ENCODE data around the gene RFPL2. TPM values are rescaled to one million over a fixed set of nuclear protein-coding genes. Genes with fewer than 3 reads are reported as not detected.
A peak's percentile ranks its signal among the peaks of the same experiment; 100 is the strongest.

The RFPL2 gene
- polyA plus RNA-seq (2013), result not detected in 2 replicates

DNA sequence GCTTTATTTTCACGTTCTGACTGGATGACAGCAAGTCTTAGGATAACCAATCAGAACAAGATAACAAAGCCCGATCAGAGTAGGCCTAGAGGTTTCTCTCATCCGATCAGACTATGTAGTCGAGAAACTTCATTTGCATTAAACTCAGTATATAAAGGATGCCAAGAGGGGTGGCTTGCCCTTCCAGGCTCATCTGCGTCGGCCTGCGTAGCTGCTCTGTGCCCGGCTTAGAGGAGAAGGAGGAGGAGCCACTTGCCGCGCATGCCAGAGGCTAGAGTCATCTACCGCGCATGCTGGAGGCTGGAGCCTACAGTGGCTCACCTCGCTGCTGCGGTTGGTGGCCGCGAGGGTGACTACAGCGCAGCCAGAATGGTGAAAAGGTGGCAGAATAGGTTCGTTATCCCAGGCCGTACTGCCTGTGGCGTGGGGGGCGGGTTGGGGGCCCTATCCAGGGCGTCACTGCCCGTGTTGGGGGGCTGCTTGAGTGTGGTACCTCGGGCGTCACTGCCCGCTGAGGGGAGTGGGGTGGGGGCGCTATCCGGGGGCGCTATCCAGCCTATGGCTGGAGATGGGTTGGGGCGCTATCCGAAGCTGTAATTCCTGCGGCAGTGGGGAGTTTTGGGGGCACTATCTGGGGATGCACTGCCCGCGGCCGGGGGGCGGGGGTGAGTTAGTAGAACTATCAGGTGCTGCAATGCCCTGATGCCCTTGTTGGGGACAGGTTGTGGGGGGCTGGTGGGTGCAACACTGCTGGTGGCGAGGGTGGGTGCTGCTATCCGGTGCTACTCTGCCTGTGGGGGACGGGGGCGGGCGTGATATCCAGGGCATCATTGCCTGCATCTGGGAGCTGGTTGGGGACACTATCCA lies at the start of gene RFPL2:
Gene RFPL2 (minus strand): TSS at position 218 of the 867 bp plus-strand sequence. CDS start 2,622 bp downstream, outside the sequence.
- no CpG with 5 or more reads among the region's 41 CpGs for WGBS (ENCODE audit: extremely low coverage, insufficient coverage, insufficient read length)
- no peak within 1 kb of the TSS for H2BK12ac ChIP-seq (ENCODE audit: low read length)

GRCh38 chr22:32249231-32249630 lies 44.4 kb upstream of the RFPL2 start:
- no peak for DNase-seq
- no peak overlapping the region for H4K8ac ChIP-seq (ENCODE audit: low read depth, low read length)
- H2AK5ac ChIP-seq (ENCODE audit: low read length), result no peak overlapping the region
- H2BK120ac ChIP-seq (ENCODE audit: insufficient read depth, low read length, poor library complexity), result no peak overlapping the region
- no peaks in the 10 kb centered on the region for H3K79me1 ChIP-seq (ENCODE audit: low read length)
- H3K14ac ChIP-seq (ENCODE audit: low read length), result no peak overlapping the region
- H3K27ac ChIP-seq (ENCODE audit: low read depth, low read length), result no peak overlapping the region
- H2BK5ac ChIP-seq (ENCODE audit: low read depth, low read length, poor library complexity), result no peak overlapping the region
- H3K27me3 ChIP-seq (ENCODE audit: insufficient read depth, low read length), result no peaks in the 10 kb centered on the region
- H3K4me1 ChIP-seq (ENCODE audit: control insufficient read depth in 1 of 2, insufficient read depth in 2 of 2, low read length in 2 of 2), result no peaks in the 10 kb centered on the region
- H3K9me3 ChIP-seq (ENCODE audit: insufficient read depth, low read depth, low read length), result peaks cover 2% of the 10 kb centered on the region
- no peaks in the 10 kb centered on the region for H3K36me3 ChIP-seq (ENCODE audit: control insufficient read depth in 1 of 2, insufficient read depth in 2 of 2, low read length in 2 of 2)
- no peak overlapping the region for H2AFZ ChIP-seq (ENCODE audit: insufficient read depth, low read length, poor library complexity)
- H3K23ac ChIP-seq (ENCODE audit: low read length), result no peak overlapping the region
- H3K4ac ChIP-seq (ENCODE audit: low read depth, low read length), result no peak overlapping the region
- H3K9ac ChIP-seq (ENCODE audit: low read length), result no peak overlapping the region
- no CpG with 5 or more reads among the region's 1 CpG for WGBS (ENCODE audit: extremely low coverage, insufficient coverage, insufficient read length)
- H2BK12ac ChIP-seq (ENCODE audit: low read length), result no peak overlapping the region
- H3K4me2 ChIP-seq (ENCODE audit: low read length), result no peak overlapping the region
- H3K79me2 ChIP-seq (ENCODE audit: control insufficient read depth, insufficient read depth, low read length, poor library complexity), result no peaks in the 10 kb centered on the region
- H3K18ac ChIP-seq (ENCODE audit: low read length), result no peak overlapping the region
- no peak overlapping the region for H3K4me3 ChIP-seq (ENCODE audit: low read depth, low read length)
- H4K12ac ChIP-seq (ENCODE audit: low read depth, low read length), result no peak overlapping the region
- no peak overlapping the region for H4K91ac ChIP-seq (ENCODE audit: low read depth, low read length)

More for the DNA sequence above, at the start of gene RFPL2:
- Histone ChIP-seq H2AK5ac (ENCODE audit: low read length) (no peak within 1 kb of the TSS), H4K8ac (ENCODE audit: low read depth, low read length) (no peak within 1 kb of the TSS), H4K91ac (ENCODE audit: low read depth, low read length) (no peak within 1 kb of the TSS), H3K79me1 (ENCODE audit: low read length) (no peaks in the 10 kb centered on the region), H2BK5ac (ENCODE audit: low read depth, low read length, poor library complexity) (no peak within 1 kb of the TSS), H3K4me1 (ENCODE audit: control insufficient read depth in 1 of 2, insufficient read depth in 2 of 2, low read length in 2 of 2) (peaks cover 5 to 10% of the 10 kb centered on the region in 2 experiments), H3K27me3 (ENCODE audit: insufficient read depth, low read length) (peaks cover 12% of the 10 kb centered on the region), H3K79me2 (ENCODE audit: control insufficient read depth, insufficient read depth, low read length, poor library complexity) (no peaks in the 10 kb centered on the region), H3K4me3 (ENCODE audit: low read depth, low read length) (peak within 1 kb of the TSS; percentile 42), H2AFZ (ENCODE audit: insufficient read depth, low read length, poor library complexity) (peak within 1 kb of the TSS; percentile 61), H3K18ac (ENCODE audit: low read length) (no peak within 1 kb of the TSS), H3K9me3 (ENCODE audit: insufficient read depth, low read depth, low read length) (peaks cover 1% of the 10 kb centered on the region), H3K4ac (ENCODE audit: low read depth, low read length) (no peak within 1 kb of the TSS), H3K23ac (ENCODE audit: low read length) (no peak within 1 kb of the TSS), H3K4me2 (ENCODE audit: low read length) (peak within 1 kb of the TSS; percentile 63), H3K36me3 (ENCODE audit: control insufficient read depth in 1 of 2, insufficient read depth in 2 of 2, low read length in 2 of 2) (no peaks in the 10 kb centered on the region), H3K27ac (ENCODE audit: low read depth, low read length) (no peak within 1 kb of the TSS), H3K9ac (ENCODE audit: low read length) (no peak within 1 kb of the TSS), H3K14ac (ENCODE audit: low read length) (no peak within 1 kb of the TSS), H4K12ac (ENCODE audit: low read depth, low read length) (no peak within 1 kb of the TSS), H2BK120ac (ENCODE audit: insufficient read depth, low read length, poor library complexity) (no peak within 1 kb of the TSS)
- DNase-seq, result peak; percentile 80 to 86

DNA sequence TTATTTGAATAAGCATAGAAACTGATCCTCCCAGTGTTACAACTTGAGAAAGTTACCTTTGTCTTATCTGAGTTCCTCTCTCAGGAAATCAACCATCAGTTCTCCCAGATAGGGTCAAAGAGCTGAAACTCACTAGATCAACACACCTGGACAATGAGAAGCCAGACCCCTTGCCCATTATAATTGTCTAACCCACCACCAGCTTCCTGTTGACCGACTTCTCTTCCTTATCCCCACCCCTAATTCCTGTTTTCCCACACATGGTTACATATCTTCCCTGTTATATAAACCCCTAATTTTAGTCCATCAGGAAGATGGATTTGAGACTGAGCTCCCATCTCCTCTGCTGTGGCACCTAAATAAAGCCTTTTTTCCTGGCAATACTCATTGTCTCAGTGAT lies 43.4 kb upstream of the RFPL2 start:
- no peak overlapping the region for H2AK5ac ChIP-seq (ENCODE audit: low read length)

GRCh38 chr22:32246166-32246565 lies 41.3 kb upstream of the RFPL2 start:
- Histone ChIP-seq H3K4me2 (ENCODE audit: low read length) (no peak overlapping the region), H2BK120ac (ENCODE audit: insufficient read depth, low read length, poor library complexity) (no peak overlapping the region), H3K4me1 (ENCODE audit: control insufficient read depth in 1 of 2, insufficient read depth in 2 of 2, low read length in 2 of 2) (no peaks in the 10 kb centered on the region), H3K27ac (ENCODE audit: low read depth, low read length) (no peak overlapping the region), H3K14ac (ENCODE audit: low read length) (no peak overlapping the region), H2BK5ac (ENCODE audit: low read depth, low read length, poor library complexity) (no peak overlapping the region), H3K79me1 (ENCODE audit: low read length) (no peaks in the 10 kb centered on the region), H3K18ac (ENCODE audit: low read length) (no peak overlapping the region), H4K12ac (ENCODE audit: low read depth, low read length) (no peak overlapping the region), H2BK12ac (ENCODE audit: low read length) (no peak overlapping the region), H3K79me2 (ENCODE audit: control insufficient read depth, insufficient read depth, low read length, poor library complexity) (no peaks in the 10 kb centered on the region), H3K23ac (ENCODE audit: low read length) (no peak overlapping the region), H3K36me3 (ENCODE audit: control insufficient read depth in 1 of 2, insufficient read depth in 2 of 2, low read length in 2 of 2) (no peaks in the 10 kb centered on the region), H4K91ac (ENCODE audit: low read depth, low read length) (no peak overlapping the region), H3K4ac (ENCODE audit: low read depth, low read length) (no peak overlapping the region), H3K27me3 (ENCODE audit: insufficient read depth, low read length) (no peaks in the 10 kb centered on the region), H3K4me3 (ENCODE audit: low read depth, low read length) (no peak overlapping the region), H3K9ac (ENCODE audit: low read length) (no peak overlapping the region), H4K8ac (ENCODE audit: low read depth, low read length) (no peak overlapping the region), H2AFZ (ENCODE audit: insufficient read depth, low read length, poor library complexity) (no peak overlapping the region), H2AK5ac (ENCODE audit: low read length) (no peak overlapping the region), H3K9me3 (ENCODE audit: insufficient read depth, low read depth, low read length) (no peaks in the 10 kb centered on the region)
- no CpG with 5 or more reads among the region's 5 CpGs for WGBS (ENCODE audit: extremely low coverage, insufficient coverage, insufficient read length)
- DNase-seq, result no peak

More for the DNA sequence above, 43.4 kb upstream of the RFPL2 start:
- Histone ChIP-seq H3K4ac (ENCODE audit: low read depth, low read length) (no peak overlapping the region), H3K4me3 (ENCODE audit: low read depth, low read length) (no peak overlapping the region), H3K27ac (ENCODE audit: low read depth, low read length) (no peak overlapping the region), H4K91ac (ENCODE audit: low read depth, low read length) (no peak overlapping the region), H2BK12ac (ENCODE audit: low read length) (no peak overlapping the region), H2AFZ (ENCODE audit: insufficient read depth, low read length, poor library complexity) (no peak overlapping the region), H4K8ac (ENCODE audit: low read depth, low read length) (no peak overlapping the region), H3K18ac (ENCODE audit: low read length) (no peak overlapping the region), H3K36me3 (ENCODE audit: control insufficient read depth in 1 of 2, insufficient read depth in 2 of 2, low read length in 2 of 2) (no peaks in the 10 kb centered on the region), H2BK120ac (ENCODE audit: insufficient read depth, low read length, poor library complexity) (no peak overlapping the region), H4K12ac (ENCODE audit: low read depth, low read length) (no peak overlapping the region), H3K79me1 (ENCODE audit: low read length) (no peaks in the 10 kb centered on the region), H3K79me2 (ENCODE audit: control insufficient read depth, insufficient read depth, low read length, poor library complexity) (no peaks in the 10 kb centered on the region), H3K4me2 (ENCODE audit: low read length) (no peak overlapping the region), H3K23ac (ENCODE audit: low read length) (no peak overlapping the region), H3K27me3 (ENCODE audit: insufficient read depth, low read length) (no peaks in the 10 kb centered on the region), H3K14ac (ENCODE audit: low read length) (no peak overlapping the region), H3K9me3 (ENCODE audit: insufficient read depth, low read depth, low read length) (peaks cover 2% of the 10 kb centered on the region), H3K4me1 (ENCODE audit: control insufficient read depth in 1 of 2, insufficient read depth in 2 of 2, low read length in 2 of 2) (no peaks in the 10 kb centered on the region), H2BK5ac (ENCODE audit: low read depth, low read length, poor library complexity) (no peak overlapping the region), H3K9ac (ENCODE audit: low read length) (no peak overlapping the region)
- no CpG with 5 or more reads among the region's 1 CpG for WGBS (ENCODE audit: extremely low coverage, insufficient coverage, insufficient read length)
- DNase-seq, result no peak

All from trophoblast cell (in vitro differentiated cells and primary cell).